Fibroblast of the aortic adventitia (primary cell): ENCODE results near the gene TENT4A. TPM values are rescaled to one million over a fixed set of nuclear protein-coding genes. Genes with fewer than 3 reads are reported as not detected.

Experiments used
- DNase-seq: peaks from one replicate; pipeline ENCODE4 v3.0.0-alpha.2; 2010; ENCODE audit warnings: low read depth
- H3K4me3 ChIP-seq: 2 replicates; pipeline ENCODE4 v1.5.1; 2011; ENCODE audit warnings: low read depth, mild to moderate bottlenecking, control low read depth, low read length, moderate library complexity
- total RNA-seq: library from RNA; depleted of rRNA; stranded (reverse); fragments of >200 nt; gene quantifications from 2 replicates; pipeline ENCODE4 v1.2.3, GENCODE V29; 2012; ENCODE audit warnings: low replicate concordance
- TF ChIP-seq, protein P1 (sequence below): IDR thresholded peaks from 2 replicates; pipeline ENCODE4 v1.5.1; 2011; ENCODE audit warnings: mild to moderate bottlenecking, low read length, control low read depth, inconsistent platforms; ENCODE audit not compliant: insufficient read depth

Gene TENT4A
- total RNA-seq, 1 donor: 21.4 TPM

- no peak overlapping the region for H3K4me3 ChIP-seq
- TF ChIP-seq, protein P1, sequence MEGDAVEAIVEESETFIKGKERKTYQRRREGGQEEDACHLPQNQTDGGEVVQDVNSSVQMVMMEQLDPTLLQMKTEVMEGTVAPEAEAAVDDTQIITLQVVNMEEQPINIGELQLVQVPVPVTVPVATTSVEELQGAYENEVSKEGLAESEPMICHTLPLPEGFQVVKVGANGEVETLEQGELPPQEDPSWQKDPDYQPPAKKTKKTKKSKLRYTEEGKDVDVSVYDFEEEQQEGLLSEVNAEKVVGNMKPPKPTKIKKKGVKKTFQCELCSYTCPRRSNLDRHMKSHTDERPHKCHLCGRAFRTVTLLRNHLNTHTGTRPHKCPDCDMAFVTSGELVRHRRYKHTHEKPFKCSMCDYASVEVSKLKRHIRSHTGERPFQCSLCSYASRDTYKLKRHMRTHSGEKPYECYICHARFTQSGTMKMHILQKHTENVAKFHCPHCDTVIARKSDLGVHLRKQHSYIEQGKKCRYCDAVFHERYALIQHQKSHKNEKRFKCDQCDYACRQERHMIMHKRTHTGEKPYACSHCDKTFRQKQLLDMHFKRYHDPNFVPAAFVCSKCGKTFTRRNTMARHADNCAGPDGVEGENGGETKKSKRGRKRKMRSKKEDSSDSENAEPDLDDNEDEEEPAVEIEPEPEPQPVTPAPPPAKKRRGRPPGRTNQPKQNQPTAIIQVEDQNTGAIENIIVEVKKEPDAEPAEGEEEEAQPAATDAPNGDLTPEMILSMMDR: no peak
- peak; percentile 29 for DNase-seq
These were observed 6.8 kb downstream of the TENT4A start for GRCh38 chr5:6719896-6720560.

GRCh38 chr5:6720561-6720921 lies 7.3 kb downstream of the TENT4A start:
- no peak overlapping the region for H3K4me3 ChIP-seq
- TF ChIP-seq, protein P1: no peak
- no peak for DNase-seq

DNA sequence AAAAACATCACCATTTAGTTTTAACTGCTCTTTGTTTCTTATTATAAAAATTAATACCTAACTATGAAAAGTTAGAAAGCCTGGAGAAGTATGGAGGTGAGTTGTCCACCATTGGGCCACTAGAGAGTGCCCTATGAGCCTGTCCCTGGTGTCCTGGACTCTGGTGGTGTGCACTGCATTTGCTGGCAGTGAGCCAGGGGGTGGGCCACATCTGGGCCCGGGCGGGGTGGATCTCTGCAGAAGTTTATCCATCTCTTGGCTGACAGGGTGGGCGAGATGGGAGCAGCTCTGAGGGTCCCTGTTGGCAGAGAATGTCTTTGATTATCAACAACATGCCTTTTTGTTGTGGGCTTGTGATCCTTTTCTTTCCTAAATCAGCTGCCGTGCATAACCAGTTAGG lies 8.2 kb downstream of the TENT4A start:
- peak overlapping the region; percentile 63 for H3K4me3 ChIP-seq
- TF ChIP-seq, protein P1: no peak

GRCh38 chr5:6722015-6722414 lies 8.8 kb downstream of the TENT4A start:
- peak; percentile 49 for DNase-seq
- peak overlapping the region; percentile 63 for H3K4me3 ChIP-seq
- TF ChIP-seq, protein P1: no peak

More for the DNA sequence above, 8.2 kb downstream of the TENT4A start:
- DNase-seq: no peak

- TF ChIP-seq, protein P1: no peak
- no peak overlapping the region for H3K4me3 ChIP-seq
- no peak for DNase-seq
These were observed 10.0 kb downstream of the TENT4A start for GRCh38 chr5:6723122-6723815.

- TF ChIP-seq, protein P1: no peak
- no peak overlapping the region for H3K4me3 ChIP-seq
These were observed 10.6 kb downstream of the TENT4A start for GRCh38 chr5:6723816-6724300.

More at GRCh38 chr5:6723816-6724300, 10.6 kb downstream of the TENT4A start:
- no peak for DNase-seq
